GM21381 (cell line): ENCODE results near the gene NAA15.
"Not testable (repeated sequence)": the region's sequence is repeated elsewhere in the genome, so short reads cannot be mapped to it uniquely, and the experiment has no call there.

Experiments used
- ATAC-seq: cut with Tn5 transposase; IDR thresholded peaks from one replicate; pipeline ENCODE4 v1.9.1; 2021; ENCODE audit warnings: mild to moderate bottlenecking, moderate library complexity; ENCODE audit not compliant: unreplicated experiment

Gene NAA15

DNA sequence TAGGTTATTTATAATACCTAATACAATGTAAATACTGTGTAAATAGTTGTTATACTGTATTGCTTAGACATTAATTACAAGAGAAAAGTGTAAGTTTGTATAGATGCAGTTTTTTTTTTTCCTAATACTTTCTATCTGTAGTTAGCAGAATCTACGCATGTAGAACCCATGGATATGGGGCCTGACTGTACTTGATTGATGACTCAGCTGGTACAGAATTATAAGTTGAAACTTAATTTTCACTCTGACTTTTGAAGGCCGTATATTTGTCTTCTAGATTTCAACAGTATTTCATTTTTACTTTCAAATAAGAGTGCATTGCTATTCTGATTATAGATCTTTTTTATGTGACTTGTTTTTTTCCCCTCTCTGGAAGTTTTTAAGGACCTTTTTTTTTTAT lies 31.7 kb downstream of the NAA15 start:
- no peak for ATAC-seq

GRCh38 chr4:139337612-139338011 lies 36.3 kb downstream of the NAA15 start:
- ATAC-seq = no peak

- no peak for ATAC-seq
Observed at GRCh38 chr4:139361301-139361700, 60.0 kb downstream of the NAA15 start.

DNA sequence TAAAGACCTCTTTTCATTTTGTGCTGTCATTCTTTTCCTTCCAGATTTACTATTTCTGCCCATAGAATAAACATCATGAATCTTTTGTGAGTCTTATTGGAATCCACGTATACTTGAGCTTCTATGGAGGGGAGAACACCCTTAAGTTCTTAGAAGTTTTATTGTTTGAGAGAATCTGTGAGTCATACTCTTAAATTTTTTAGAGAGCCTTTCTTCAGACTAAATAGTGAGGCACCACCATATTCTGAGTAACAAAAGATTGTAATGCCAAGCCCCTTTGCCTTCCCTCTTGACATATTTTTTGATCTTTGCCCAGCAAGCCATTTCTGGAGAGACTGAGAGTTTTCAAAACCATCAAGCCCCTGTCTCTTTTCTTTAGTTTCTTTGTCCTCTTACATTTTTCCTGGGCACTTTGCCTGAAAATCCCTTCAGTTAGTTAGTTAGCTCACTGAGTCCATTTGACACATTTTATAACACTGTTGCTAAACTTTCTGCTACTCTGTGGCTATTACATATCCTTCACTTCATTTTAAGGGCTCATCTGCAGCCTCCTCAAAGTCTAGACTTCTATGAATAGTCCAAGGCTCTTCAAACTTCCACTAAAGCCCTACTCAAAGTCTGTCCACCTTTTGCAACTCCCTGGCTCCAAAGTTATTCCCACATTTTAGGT lies 66.3 kb downstream of the NAA15 start:
- ATAC-seq = no peak

DNA sequence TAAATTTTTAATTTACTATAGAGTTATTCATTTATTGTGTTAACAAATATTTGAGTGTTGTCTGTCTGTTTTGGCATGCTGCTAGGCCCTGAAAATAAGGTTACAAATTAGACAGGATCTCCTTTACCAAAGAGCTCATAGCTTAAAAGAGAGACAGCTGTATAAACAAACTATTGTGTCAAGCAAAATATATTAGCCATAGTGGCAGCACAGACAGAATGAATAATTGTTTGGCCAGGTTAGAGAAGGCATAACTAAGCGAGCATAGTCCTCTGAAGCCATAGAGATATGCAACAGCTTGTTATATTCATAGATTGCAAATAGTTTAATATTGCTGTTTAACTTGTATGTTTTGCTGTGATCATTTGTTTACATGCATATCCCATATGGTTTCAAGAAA lies 67.7 kb downstream of the NAA15 start:
- no peak for ATAC-seq

DNA sequence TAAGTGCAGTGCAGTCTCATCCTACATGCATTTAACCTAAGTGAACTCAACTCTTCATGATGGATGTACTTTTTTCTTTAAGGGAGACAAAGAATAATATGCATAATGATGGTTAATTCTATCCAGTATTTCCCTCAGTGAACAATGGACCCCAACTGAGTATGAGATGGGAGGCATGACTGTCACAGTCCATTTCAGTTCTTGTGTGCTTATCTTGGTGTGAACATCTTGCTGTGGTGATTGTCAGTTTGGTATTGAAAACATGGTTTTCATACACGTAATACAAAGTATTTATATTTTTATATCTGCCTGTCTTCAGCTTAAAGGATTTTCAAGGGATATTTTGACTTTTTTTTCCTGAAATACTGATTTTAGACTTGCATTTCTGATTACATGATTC lies 72.9 kb downstream of the NAA15 start:
- no peak for ATAC-seq

DNA sequence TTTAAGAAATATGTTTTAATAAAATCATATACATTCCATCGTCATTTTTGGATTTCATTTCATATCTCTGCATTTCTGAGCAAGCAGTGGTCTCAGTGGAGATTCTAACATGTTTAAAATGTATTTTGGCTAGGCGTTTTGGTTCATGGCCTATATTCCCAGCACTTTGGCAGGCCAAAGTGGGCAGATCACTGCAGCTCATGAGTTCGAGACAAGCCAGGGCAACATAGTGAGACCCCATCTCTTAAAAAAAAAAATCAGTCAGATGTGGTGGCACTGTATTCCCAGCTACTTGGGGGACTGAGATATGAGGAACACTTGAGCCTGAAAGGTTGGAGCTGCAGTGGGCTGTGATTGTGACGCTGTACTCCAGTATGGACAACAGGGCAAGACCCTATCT lies 85.1 kb downstream of the NAA15 start:
- no peak for ATAC-seq

DNA sequence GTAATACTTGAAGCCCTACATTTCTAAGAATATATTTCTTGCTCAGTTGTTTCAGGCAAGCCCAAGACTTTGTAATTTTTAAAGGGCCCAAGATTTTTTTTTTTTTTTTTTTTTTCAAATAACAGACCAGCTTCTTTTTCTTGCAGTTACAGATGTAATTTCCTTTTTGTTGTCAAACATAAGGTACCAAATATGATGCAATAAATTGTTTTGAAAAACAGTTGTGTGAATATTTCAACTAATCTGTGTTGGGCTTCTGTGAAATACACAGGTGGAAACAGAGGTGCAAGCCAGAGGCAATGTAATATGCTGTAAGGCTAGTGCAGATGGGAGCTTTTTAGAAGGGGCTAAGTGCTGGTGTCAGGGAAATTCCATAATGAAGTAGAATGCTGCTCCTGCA lies 87.8 kb downstream of the NAA15 start:
- ATAC-seq = no peak

- ATAC-seq = no peak
Observed at GRCh38 chr4:139389991-139390390, 88.7 kb downstream of the NAA15 start.

GRCh38 chr4:139391731-139392130 lies 90.4 kb downstream of the NAA15 start:
- no peak for ATAC-seq

DNA sequence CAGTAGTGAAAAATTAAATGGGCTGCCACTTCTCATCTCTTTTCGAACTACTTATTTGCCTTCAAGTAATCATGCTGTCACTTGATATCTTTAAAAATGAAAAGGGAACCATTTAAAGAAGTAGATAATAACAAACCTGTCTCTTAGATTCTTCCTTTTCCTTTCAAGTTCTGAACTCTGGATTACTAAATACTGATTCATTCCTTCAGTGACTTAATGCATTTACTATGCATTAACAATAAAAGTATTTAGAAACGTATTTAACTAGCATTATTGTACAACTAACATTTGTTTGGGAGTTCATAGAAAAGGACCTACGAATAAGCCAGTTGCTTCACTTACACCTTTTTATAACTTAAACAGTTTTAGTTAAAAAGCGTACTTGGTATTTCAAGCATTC lies 91.5 kb downstream of the NAA15 start:
- ATAC-seq = no peak

DNA sequence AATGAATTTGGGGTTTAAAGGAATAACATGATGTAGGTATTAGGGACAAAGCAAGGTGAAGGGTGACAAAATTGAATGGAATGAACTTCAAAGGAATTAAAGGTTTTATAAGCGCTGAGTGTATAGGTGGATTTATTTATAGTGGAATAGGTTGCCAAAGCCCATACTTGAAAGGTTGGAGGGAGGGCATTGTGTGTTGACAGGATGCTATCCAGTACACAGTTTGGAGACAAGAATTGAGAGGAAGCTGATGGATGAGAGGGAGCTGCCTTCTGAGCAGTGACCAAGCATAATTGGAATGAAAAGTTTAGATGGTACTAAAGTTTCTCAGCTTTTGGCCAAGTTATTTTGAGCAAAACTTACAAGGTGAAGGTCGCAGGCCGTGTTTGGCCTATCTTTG lies 100.1 kb downstream of the NAA15 start:
- ATAC-seq = no peak

DNA sequence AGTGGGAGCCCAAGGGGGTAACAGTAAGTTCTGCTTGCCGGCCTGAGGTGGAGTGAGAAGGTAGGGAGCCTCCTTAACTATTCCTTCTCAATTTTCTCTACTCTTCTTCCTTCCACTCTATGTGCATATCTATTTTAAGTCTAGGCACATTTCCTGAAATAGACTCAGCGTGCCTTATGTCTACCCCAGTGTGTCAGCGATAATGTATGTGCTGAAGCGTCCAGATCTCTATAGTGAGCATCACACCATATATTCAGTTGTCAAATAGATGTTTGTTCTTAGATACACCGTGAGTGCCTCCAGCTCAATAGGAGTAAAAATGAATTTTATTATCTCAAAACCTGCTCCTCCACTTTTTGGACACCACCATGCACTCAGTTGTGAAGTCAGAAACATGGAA lies 101.1 kb downstream of the NAA15 start:
- ATAC-seq = no peak

DNA sequence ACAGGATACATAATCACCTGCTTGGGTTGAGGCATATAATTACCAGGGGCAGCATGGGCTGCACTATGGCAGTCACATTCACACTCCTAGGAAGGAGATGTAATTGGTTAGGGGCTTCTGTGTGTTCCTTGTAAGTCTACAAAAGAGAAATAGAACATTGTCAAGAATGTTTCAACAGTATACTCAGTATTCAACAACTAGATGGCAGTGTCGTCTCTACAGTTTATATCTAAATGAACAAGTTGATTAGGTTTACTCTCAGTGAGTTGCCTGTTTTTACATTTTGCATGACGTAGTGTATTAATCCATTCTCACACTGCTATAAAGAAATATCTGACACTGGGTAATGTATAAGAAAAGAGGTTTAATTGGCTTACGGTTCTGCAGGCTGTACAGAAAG lies 102.2 kb downstream of the NAA15 start:
- ATAC-seq = no peak

- ATAC-seq = no peak
Observed at GRCh38 chr4:139410312-139410711, 109.0 kb downstream of the NAA15 start.

DNA sequence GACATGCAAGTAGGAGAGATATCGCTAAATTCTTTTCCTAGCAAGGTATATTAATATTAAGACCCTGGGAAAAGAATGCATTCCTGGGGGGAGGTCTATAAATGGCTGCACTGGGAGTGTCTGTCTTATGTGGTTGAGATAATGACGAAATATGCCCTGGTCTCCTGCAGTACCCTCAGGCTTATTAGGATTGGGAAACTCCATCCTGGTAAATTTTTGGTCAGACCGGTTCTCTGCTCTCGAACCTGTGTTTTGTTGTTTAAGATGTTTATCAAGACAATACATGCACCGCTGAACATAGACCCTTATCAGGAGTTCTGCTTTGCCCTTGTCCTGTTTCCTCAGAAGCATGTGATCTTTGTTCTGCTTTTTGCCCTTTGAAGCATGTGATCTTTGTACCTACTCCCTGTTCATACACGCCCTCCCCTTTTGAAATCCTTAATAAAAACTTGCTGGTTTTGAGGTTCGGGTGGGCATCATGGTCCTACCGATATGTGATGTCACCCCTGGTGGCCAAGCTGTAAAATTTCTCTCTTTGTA lies 113.4 kb downstream of the NAA15 start:
- not testable (repeated sequence) for ATAC-seq

DNA sequence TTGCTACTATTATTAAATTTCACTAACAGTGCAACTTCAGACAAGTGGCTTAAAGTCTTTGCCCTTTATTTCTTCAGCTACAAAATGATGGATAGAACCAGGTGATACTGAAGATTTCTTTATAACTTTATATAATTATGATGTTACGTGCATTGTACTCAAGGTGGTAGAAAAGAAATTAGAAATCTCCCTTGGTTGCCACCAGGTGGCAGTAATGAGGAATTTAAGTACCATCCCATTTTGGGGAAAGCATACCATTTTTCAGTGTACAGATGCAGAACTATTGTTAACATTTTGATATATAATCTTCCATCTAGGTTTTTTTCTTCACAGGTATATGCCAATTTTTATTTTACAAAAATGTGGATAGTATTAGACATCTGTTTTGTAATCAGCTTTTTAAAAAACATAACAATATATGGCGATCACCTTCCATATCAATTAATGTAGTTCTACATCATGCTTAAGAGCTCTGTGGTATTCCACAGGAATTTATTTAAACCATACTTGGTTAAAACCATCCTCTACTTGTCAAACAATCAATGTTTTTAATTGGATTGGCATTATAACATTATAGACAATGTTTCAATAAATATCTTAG lies 114.9 kb downstream of the NAA15 start:
- no peak for ATAC-seq

DNA sequence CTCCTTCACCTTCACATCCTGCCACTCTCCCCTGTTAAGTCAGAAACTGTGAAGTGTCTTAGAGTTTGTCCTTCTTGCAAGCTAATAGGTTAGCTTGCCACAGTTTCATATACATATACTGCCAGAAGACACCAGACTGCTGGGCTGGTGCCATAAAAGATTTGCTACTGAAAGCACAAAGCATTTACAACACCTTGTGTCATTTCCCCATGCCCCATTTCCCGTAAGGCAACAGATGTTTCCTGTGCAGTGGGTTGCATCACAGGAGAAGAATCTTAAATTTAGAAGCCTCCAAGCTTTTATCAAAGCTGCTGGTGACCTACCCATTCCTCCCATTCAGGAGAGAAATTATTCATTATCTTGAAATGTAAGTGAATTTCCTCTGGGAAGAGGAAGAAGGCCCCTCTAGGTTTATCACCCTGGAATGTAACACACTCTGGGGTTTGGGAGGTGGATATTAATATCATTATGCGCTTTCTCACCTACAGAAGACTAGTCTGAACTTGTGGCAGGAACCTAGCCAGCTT lies 118.1 kb downstream of the NAA15 start:
- peak; percentile 80 for ATAC-seq

DNA sequence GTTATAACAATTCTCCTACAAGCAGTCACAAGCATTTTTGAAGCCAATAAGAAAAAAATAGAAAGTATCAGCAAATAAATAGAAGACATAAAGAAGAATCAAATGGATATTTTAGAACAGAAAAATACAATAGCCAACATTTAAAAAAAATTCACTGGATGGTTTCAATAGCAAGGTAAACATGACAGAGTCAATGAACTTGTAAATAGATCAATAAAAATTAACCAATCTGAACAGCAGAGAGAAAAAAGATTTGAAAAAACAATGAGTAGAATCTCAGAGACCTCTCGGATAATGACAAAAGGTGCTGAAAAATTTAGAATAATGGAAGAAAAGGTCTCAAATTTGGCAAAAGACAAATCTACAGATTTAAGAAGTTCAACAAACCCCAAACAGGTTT lies 119.3 kb downstream of the NAA15 start:
- no peak for ATAC-seq

GRCh38 chr4:139436122-139436521 lies 134.8 kb downstream of the NAA15 start:
- ATAC-seq = no peak

DNA sequence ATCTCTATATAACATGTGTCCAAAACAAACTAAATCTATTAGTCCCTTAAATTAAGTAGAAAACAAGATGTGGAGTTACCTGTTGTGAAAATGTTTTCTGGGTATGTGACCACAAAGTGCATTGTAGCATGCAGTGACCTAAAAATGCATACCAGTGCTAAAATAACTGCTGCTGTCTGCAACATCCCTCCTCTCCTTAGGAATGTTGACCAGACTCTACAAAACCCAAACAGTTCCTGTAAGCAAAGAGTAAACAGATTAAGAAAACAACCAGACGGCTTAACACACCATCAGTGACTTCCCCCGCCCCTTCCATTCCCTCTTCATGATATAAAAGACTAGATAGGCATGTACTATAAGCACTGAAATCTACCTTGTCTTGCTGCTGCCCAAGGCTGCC lies 136.8 kb downstream of the NAA15 start:
- no peak for ATAC-seq

- no peak for ATAC-seq
Observed at GRCh38 chr4:139441029-139441428, 139.7 kb downstream of the NAA15 start.

GRCh38 chr4:139443661-139444060 lies 142.4 kb downstream of the NAA15 start:
- no peak for ATAC-seq
